A549 (cell line): ENCODE data around the gene TTF2. TPM values are rescaled to one million over a fixed set of nuclear protein-coding genes. Genes with fewer than 3 reads are reported as not detected.

Source experiments
- ATAC-seq, 2 experiments: fragments of 200-7000 bp in 1 of 2; fragments of >200 bp in 1 of 2; cut with Nextera tagmentation in 1 of 2; cut with Tn5 transposase in 1 of 2; 3 replicates each; pipeline versions ENCODE4 v1.8.0 to v1.9.1; 2018 to 2020; ENCODE audit warnings: mild to moderate bottlenecking in 1 of 2, moderate library complexity in 1 of 2
- CTCF ChIA-PET: fragments of 300-600 bp; sonication (Branson Sonifier 250); formaldehyde crosslinking; extraction: SDS; loops from one replicate; lab custom pipeline; 2021; ENCODE audit warnings: antibody characterized with exemption, inconsistent platforms; lab: Yijun Ruan, JAX
- POLR2A ChIA-PET: fragments of 350-600 bp; formaldehyde crosslinking; extraction: SDS; loops from one replicate; lab custom pipeline; 2021; ENCODE audit warnings: antibody characterized with exemption, inconsistent platforms; lab: Yijun Ruan, JAX
- DNase-seq, 2 experiments: peaks; one replicate each; pipeline versions ENCODE4 v3.0.0 to v3.0.0-alpha.2; 2011 to 2016; ENCODE audit warnings: low read depth in 1 of 2, low spot score in 1 of 2
- FAIRE-seq: peaks from 2 replicates; lab custom pipeline; 2011; peaks lifted over from hg19 to GRCh38; lab: Jason Lieb, UNC
- H3K27ac ChIP-seq, 2 experiments: fragments of >200 bp; sonication (Bioruptor Twin); formaldehyde crosslinking; 3 replicates each; pipeline ENCODE4 v1.5.1; 2016 to 2017
- H3K4me1 ChIP-seq: fragments of >200 bp; sonication (Bioruptor Twin); formaldehyde crosslinking; 3 replicates; pipeline ENCODE4 v1.6.1; 2016
- H3K4me2 ChIP-seq: fragments of >200 bp; sonication (Bioruptor Twin); formaldehyde crosslinking; 3 replicates; pipeline ENCODE4 v1.6.1; 2016
- H3K4me3 ChIP-seq: fragments of >200 bp; sonication (Bioruptor Twin); formaldehyde crosslinking; 3 replicates; pipeline ENCODE4 v1.5.1; 2016
- H3K9me3 ChIP-seq: fragments of >200 bp; sonication (Bioruptor Twin); formaldehyde crosslinking; 3 replicates; pipeline ENCODE4 v1.6.1; 2016
- CBX2 ChIP-seq: fragments of 200-600 bp; sonication (generic); IDR thresholded peaks from 2 replicates; pipeline ENCODE4 v1.6.1; 2016; ENCODE audit warnings: low read depth, mild to moderate bottlenecking, borderline replicate concordance
- CBX8 ChIP-seq: fragments of 200-600 bp; sonication (generic); IDR thresholded peaks from 2 replicates; pipeline ENCODE4 v1.6.1; 2016
- CHD4 ChIP-seq: fragments of 200-600 bp; sonication (generic); IDR thresholded peaks from 2 replicates; pipeline ENCODE4 v1.6.1; 2016; ENCODE audit warnings: antibody characterized with exemption, mild to moderate bottlenecking, borderline replicate concordance
- CTCF ChIP-seq: fragments of >200 bp; sonication (Bioruptor Twin); formaldehyde crosslinking; IDR thresholded peaks from 3 replicates; pipeline ENCODE4 v1.5.1; 2016
- EHF ChIP-seq: fragments of 250-450 bp; sonication (Bioruptor Pico); IDR thresholded peaks from 2 replicates; pipeline ENCODE4 v1.5.0; 2020; ENCODE audit warnings: mild to moderate bottlenecking
- EP300 ChIP-seq, 2 experiments: fragments of >200 bp; sonication (Bioruptor Twin); formaldehyde crosslinking; IDR thresholded peaks; 2 replicates in 1 of 2; 3 replicates in 1 of 2; pipeline ENCODE4 v1.6.1; 2016 to 2017
- ESRRA ChIP-seq: fragments of 150-350 bp; IDR thresholded peaks from 2 replicates; pipeline ENCODE4 v1.6.1; 2014; ENCODE audit warnings: mild to moderate bottlenecking, low read length, borderline replicate concordance
- FOSB ChIP-seq: fragments of 250-450 bp; sonication (Bioruptor Pico); IDR thresholded peaks from 2 replicates; pipeline ENCODE4 v1.5.0; 2020; ENCODE audit warnings: mild to moderate bottlenecking, moderate library complexity
- HOXA7 ChIP-seq: fragments of 250-450 bp; sonication (Bioruptor Pico); IDR thresholded peaks from 2 replicates; pipeline ENCODE4 v1.5.0; 2020; ENCODE audit warnings: mild to moderate bottlenecking, moderate library complexity
- HOXB13 ChIP-seq: fragments of 250-450 bp; sonication (Bioruptor Pico); IDR thresholded peaks from 2 replicates; pipeline ENCODE4 v1.5.0; 2020; ENCODE audit warnings: low read depth, mild to moderate bottlenecking, moderate library complexity
- KDM1A ChIP-seq: fragments of 200-600 bp; sonication (generic); IDR thresholded peaks from 2 replicates; pipeline ENCODE4 v1.6.1; 2016; ENCODE audit warnings: low read depth, mild to moderate bottlenecking
- MAFK ChIP-seq: fragments of 450-650 bp; IDR thresholded peaks from 2 replicates; pipeline ENCODE4 v1.6.1; 2014; ENCODE audit not compliant: partially characterized antibody
- PBX3 ChIP-seq: IDR thresholded peaks from 2 replicates; pipeline ENCODE4 v1.6.1; 2012
- POLR2A ChIP-seq: IDR thresholded peaks from 2 replicates; pipeline ENCODE4 v1.6.1; 2012; ENCODE audit warnings: mild to moderate bottlenecking, low read length
- POLR2AphosphoS2 ChIP-seq: conservative IDR thresholded peaks from 2 replicates; pipeline ENCODE4 v1.6.1; 2012; ENCODE audit warnings: low read length, improper control_type of control experiment, inconsistent platforms
- RAD21 ChIP-seq, 2 experiments: fragments of >200 bp in 1 of 2; sonication (Bioruptor Twin) in 1 of 2; formaldehyde crosslinking in 1 of 2; IDR thresholded peaks in 1 of 2; conservative IDR thresholded peaks in 1 of 2; 2 replicates in 1 of 2; 3 replicates in 1 of 2; pipeline ENCODE4 v1.6.1; 2012 to 2018; ENCODE audit warnings: inconsistent platforms in 1 of 2
- REST ChIP-seq: fragments of 200-600 bp; sonication (generic); IDR thresholded peaks from 2 replicates; pipeline ENCODE4 v1.6.1; 2016; ENCODE audit warnings: antibody characterized with exemption, mild to moderate bottlenecking, moderate library complexity
- RNF2 ChIP-seq: fragments of 200-600 bp; sonication (generic); IDR thresholded peaks from 2 replicates; pipeline ENCODE4 v1.6.1; 2016; ENCODE audit warnings: low read depth, mild to moderate bottlenecking, antibody characterized with exemption, moderate library complexity, borderline replicate concordance
- TFCP2L1 ChIP-seq: fragments of 250-450 bp; sonication (Bioruptor Pico); IDR thresholded peaks from 2 replicates; pipeline ENCODE4 v1.5.0; 2021; ENCODE audit warnings: mild to moderate bottlenecking
- ZFP36 ChIP-seq: fragments of 450-650 bp; IDR thresholded peaks from 2 replicates; pipeline ENCODE4 v1.6.1; 2014; ENCODE audit warnings: borderline replicate concordance; ENCODE audit not compliant: partially characterized antibody
- ZNF302 ChIP-seq: fragments of 250-450 bp; sonication (Bioruptor Pico); IDR thresholded peaks from 2 replicates; pipeline ENCODE4 v1.9.0; 2021; ENCODE audit warnings: inconsistent platforms, mild to moderate bottlenecking, moderate library complexity
- WGBS: methylation state at CpG from one replicate; pipeline ENCODE4 v1.1.6; 2017; ENCODE audit errors: missing lambda C conversion rate; 5-methylcytosine and 5-hydroxymethylcytosine counted together
- polyA plus RNA-seq, 4 experiments: library from polyadenylated mRNA; depleted of rRNA in 3 of 4; stranded (reverse); fragments of >200 nt; fragmentation: RNase III in 1 of 4; extraction: RNeasy Plus Mini Kit Qiagen cat#74134 plus additional on column Dnase treatment in 1 of 4; gene quantifications; 2 replicates in 3 of 4; 3 replicates in 1 of 4; pipeline ENCODE4 v1.2.3, GENCODE V29; 2011 to 2017
- TF ChIP-seq, protein P1 (sequence below): fragments of >200 bp; sonication (Bioruptor Twin); formaldehyde crosslinking; IDR thresholded peaks from 2 replicates; pipeline ENCODE4 v1.6.1; 2016
- TF ChIP-seq, protein P2 (sequence below): fragments of 150-350 bp; IDR thresholded peaks from 2 replicates; pipeline ENCODE4 v1.6.1; 2014; ENCODE audit warnings: low read depth, mild to moderate bottlenecking, low read length

Gene TTF2
- polyA plus RNA-seq, 2 of the 4 experiments (the other 2 are of a cell fraction) = 16.5 to 26.6 TPM

DNA sequence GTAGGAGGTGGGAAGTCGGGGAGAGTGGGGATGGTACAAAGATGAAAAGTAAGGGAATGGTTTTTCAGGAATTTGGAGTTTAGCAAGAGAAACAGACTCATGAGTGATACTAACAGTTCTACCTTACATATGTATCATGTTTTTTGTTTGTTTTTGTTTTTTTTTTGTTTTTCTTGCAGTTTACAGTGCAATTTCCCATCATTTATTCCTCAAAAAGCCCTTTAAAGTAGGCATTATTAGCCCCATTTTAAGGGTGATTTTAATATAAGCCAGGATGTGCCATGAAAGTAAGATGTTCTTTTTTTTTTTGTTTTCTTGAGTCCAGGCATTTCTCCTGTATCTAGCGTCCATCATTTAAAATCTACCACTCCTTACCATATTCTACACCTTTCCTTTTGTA, 75.2 kb downstream of the TTF2 start (continued):
- no peak for TF ChIP-seq PBX3
- TF ChIP-seq, all 56 proteins: peak for 0

- ATAC-seq (no peak), FAIRE-seq (no peak), DNase-seq (no peak)
- ChIA-PET POLR2A (no interaction called here), CTCF (interaction anchor here (0.9 to 1.8 kb wide), 4 partner anchors 10 to 148 kb away, joined by 3 to 5 read pairs (median 4); no protein-coding TSS in a partner anchor)
- TF ChIP-seq RNF2 (no peak), CTCF (no peak), HOXB13 (CRISPR knock-in tag) (no peak), MAFK (no peak), ESRRA (no peak), REST (no peak), FOSB (CRISPR knock-in tag) (no peak), TFCP2L1 (CRISPR knock-in tag) (no peak), CHD4 (no peak), HOXA7 (CRISPR knock-in tag) (no peak)
- TF ChIP-seq, protein P1, sequence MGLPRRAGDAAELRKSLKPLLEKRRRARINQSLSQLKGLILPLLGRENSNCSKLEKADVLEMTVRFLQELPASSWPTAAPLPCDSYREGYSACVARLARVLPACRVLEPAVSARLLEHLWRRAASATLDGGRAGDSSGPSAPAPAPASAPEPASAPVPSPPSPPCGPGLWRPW = no peak
- TF ChIP-seq, protein P2, sequence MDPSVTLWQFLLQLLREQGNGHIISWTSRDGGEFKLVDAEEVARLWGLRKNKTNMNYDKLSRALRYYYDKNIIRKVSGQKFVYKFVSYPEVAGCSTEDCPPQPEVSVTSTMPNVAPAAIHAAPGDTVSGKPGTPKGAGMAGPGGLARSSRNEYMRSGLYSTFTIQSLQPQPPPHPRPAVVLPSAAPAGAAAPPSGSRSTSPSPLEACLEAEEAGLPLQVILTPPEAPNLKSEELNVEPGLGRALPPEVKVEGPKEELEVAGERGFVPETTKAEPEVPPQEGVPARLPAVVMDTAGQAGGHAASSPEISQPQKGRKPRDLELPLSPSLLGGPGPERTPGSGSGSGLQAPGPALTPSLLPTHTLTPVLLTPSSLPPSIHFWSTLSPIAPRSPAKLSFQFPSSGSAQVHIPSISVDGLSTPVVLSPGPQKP = no peak
- H3K4me1 ChIP-seq = no peaks in the 10 kb centered on the region
- no peak overlapping the region for H3K4me3 ChIP-seq
- 79% methylated on average over 2 of the region's 2 CpGs for WGBS
- H3K9me3 ChIP-seq = no peaks in the 10 kb centered on the region
- H3K27ac ChIP-seq = no peak overlapping the region
- no peak overlapping the region for H3K4me2 ChIP-seq
Measured at GRCh38 chr1:117136749-117137148, 76.6 kb downstream of the TTF2 start.

GRCh38 chr1:117137281-117137855, 77.2 kb downstream of the TTF2 start:
- CTCF ChIA-PET = interaction anchor here (0.9 to 1.8 kb wide), 5 partner anchors 8 to 147 kb away, joined by 3 to 8 read pairs (median 5); no protein-coding TSS in a partner anchor
- no peaks in the 10 kb centered on the region for H3K9me3 ChIP-seq
- POLR2A ChIA-PET = no interaction called here
- TF ChIP-seq EP300 (IDR thresholded peaks at IDR 0.05) (no peak), POLR2A (no peak), CBX8 (no peak), KDM1A (no peak), RAD21 (conservative IDR thresholded peaks at IDR 0.05 in 1 of 2, IDR thresholded peaks at IDR 0.05 in 1 of 2) (no peak), CBX2 (no peak), EHF (no peak), POLR2AphosphoS2 (no peak), ZNF302 (CRISPR knock-in tag) (no peak), MAFK (no peak), ZFP36 (no peak)
- TF ChIP-seq, all 56 proteins: peak for 0
- no peak for ATAC-seq
- Histone ChIP-seq H3K4me3 (no peak overlapping the region), H3K27ac (no peak overlapping the region), H3K4me1 (no peaks in the 10 kb centered on the region), H3K4me2 (no peak overlapping the region)
- DNase-seq = no peak
- FAIRE-seq = no peak
- 71% methylated on average over 3 of the region's 3 CpGs for WGBS
